ENCODE measurements around the gene ELF1.
"Not testable (repeated sequence)": the region's sequence is repeated elsewhere in the genome, so short reads cannot be mapped to it uniquely, and the experiment has no call there.

The ELF1 gene

GRCh38 chr13:40981361-40981760 is 37.8 kb downstream of the ELF1 start:
- FAIRE-seq: peak; percentile 72

- FAIRE-seq: no peak
Measured at GRCh38 chr13:40980461-40980860, 38.7 kb downstream of the ELF1 start.

- FAIRE-seq: no peak
Measured at GRCh38 chr13:40979232-40979631, 39.9 kb downstream of the ELF1 start.

GRCh38 chr13:40978109-40978508 is 41.0 kb downstream of the ELF1 start:
- not testable (repeated sequence) for FAIRE-seq

- no peak for FAIRE-seq
Measured at GRCh38 chr13:40975441-40975840, 43.7 kb downstream of the ELF1 start.

GRCh38 chr13:40974460-40975407 is 44.4 kb downstream of the ELF1 start:
- no peak for FAIRE-seq

- peak; percentile 50 for FAIRE-seq
Measured at GRCh38 chr13:40973409-40973808, 45.7 kb downstream of the ELF1 start.

- FAIRE-seq: no peak
Measured at GRCh38 chr13:40971321-40971720, 47.8 kb downstream of the ELF1 start.

- no peak for FAIRE-seq
Measured at GRCh38 chr13:40970803-40971202, 48.3 kb downstream of the ELF1 start.

- no peak for FAIRE-seq
Measured at GRCh38 chr13:40969169-40969901, 49.8 kb downstream of the ELF1 start.

- no peak for FAIRE-seq
Measured at GRCh38 chr13:40968416-40969000, 50.6 kb downstream of the ELF1 start.

- no peak for FAIRE-seq
Measured at GRCh38 chr13:40966298-40966697, 52.8 kb downstream of the ELF1 start.

GRCh38 chr13:40963927-40964326 is 55.2 kb downstream of the ELF1 start:
- no peak for FAIRE-seq

GRCh38 chr13:40961826-40962225 is 57.3 kb downstream of the ELF1 start:
- FAIRE-seq: no peak

GRCh38 chr13:40961214-40961613 is 57.9 kb downstream of the ELF1 start:
- FAIRE-seq: no peak

- FAIRE-seq: no peak
Measured at GRCh38 chr13:40960716-40961115, 58.4 kb downstream of the ELF1 start.

GRCh38 chr13:40958655-40959054 is 60.5 kb downstream of the ELF1 start:
- FAIRE-seq: no peak

- no peak for FAIRE-seq
Measured at GRCh38 chr13:40946485-40946884, 72.6 kb downstream of the ELF1 start.

- FAIRE-seq: peak; percentile 51
Measured at GRCh38 chr13:40943073-40943472, 76.0 kb downstream of the ELF1 start.

GRCh38 chr13:40941581-40941980 is 77.5 kb downstream of the ELF1 start:
- FAIRE-seq: no peak

- no peak for FAIRE-seq
Measured at GRCh38 chr13:40940841-40941240, 78.3 kb downstream of the ELF1 start.

- no peak for FAIRE-seq
Measured at GRCh38 chr13:40933508-40934204, 85.5 kb downstream of the ELF1 start.

- FAIRE-seq: no peak
Measured at GRCh38 chr13:40932252-40932651, 86.9 kb downstream of the ELF1 start.
